C4-2B (cell line): ENCODE data around the gene IGF2R.
A peak's percentile ranks its signal among the peaks of the same experiment; 100 is the strongest.
"Not testable (repeated sequence)": the region's sequence is repeated elsewhere in the genome, so short reads cannot be mapped to it uniquely, and the experiment has no call there.

Source experiments
- H3K27ac ChIP-seq: fragments of 450-650 bp; 2 replicates; pipeline ENCODE4 v1.5.1; 2017
- CTCF ChIP-seq: fragments of 450-650 bp; conservative IDR thresholded peaks from 2 replicates; pipeline ENCODE4 v1.5.1; 2017; ENCODE audit warnings: mild to moderate bottlenecking
- ZFX ChIP-seq: fragments of 450-650 bp; IDR thresholded peaks from 2 replicates; pipeline ENCODE4 v1.6.1; 2017

Gene IGF2R

GRCh38 chr6:159968295-159969203 is at the start of gene IGF2R:
Gene IGF2R, plus strand, starts transcription at chr6:159969082. Its CDS starts 165 bp downstream, at chr6:159969247.
- H3K27ac ChIP-seq: peak within 1 kb of the TSS; percentile 87
- TF ChIP-seq ZFX (peak; percentile 43; the same call in 1 of the 2 replicates), CTCF (no peak)

GRCh38 chr6:159919800-159920199 is 49.1 kb upstream of the IGF2R start:
- TF ChIP-seq ZFX (no peak), CTCF (no peak)
- no peak overlapping the region for H3K27ac ChIP-seq

GRCh38 chr6:159924150-159924549 is 44.7 kb upstream of the IGF2R start:
- H3K27ac ChIP-seq: not testable (repeated sequence)

- H3K27ac ChIP-seq: no peak overlapping the region
- no peak for TF ChIP-seq ZFX
- no peak for TF ChIP-seq CTCF
Measured at GRCh38 chr6:159926542-159927203, 42.2 kb upstream of the IGF2R start.

- no peak for TF ChIP-seq ZFX
- no peak for TF ChIP-seq CTCF
- no peak overlapping the region for H3K27ac ChIP-seq
Measured at GRCh38 chr6:159929819-159930218, 39.1 kb upstream of the IGF2R start.

GRCh38 chr6:159931112-159931511 is 37.8 kb upstream of the IGF2R start:
- no peak for TF ChIP-seq CTCF
- no peak for TF ChIP-seq ZFX
- no peak overlapping the region for H3K27ac ChIP-seq

GRCh38 chr6:159931846-159932245 is 37.0 kb upstream of the IGF2R start:
- no peak overlapping the region for H3K27ac ChIP-seq
- TF ChIP-seq CTCF (no peak), ZFX (no peak)
